NCI-H2107 treated with DMSO at 0.1 percent for 48 hours (cell line): ENCODE measurements around the gene ATP10A.

Experiments used
- DNase-seq: peaks from one replicate; lab custom pipeline; 2025; ENCODE audit not compliant: unreplicated experiment; lab: John Stamatoyannopoulos, UW

The ATP10A gene

DNA sequence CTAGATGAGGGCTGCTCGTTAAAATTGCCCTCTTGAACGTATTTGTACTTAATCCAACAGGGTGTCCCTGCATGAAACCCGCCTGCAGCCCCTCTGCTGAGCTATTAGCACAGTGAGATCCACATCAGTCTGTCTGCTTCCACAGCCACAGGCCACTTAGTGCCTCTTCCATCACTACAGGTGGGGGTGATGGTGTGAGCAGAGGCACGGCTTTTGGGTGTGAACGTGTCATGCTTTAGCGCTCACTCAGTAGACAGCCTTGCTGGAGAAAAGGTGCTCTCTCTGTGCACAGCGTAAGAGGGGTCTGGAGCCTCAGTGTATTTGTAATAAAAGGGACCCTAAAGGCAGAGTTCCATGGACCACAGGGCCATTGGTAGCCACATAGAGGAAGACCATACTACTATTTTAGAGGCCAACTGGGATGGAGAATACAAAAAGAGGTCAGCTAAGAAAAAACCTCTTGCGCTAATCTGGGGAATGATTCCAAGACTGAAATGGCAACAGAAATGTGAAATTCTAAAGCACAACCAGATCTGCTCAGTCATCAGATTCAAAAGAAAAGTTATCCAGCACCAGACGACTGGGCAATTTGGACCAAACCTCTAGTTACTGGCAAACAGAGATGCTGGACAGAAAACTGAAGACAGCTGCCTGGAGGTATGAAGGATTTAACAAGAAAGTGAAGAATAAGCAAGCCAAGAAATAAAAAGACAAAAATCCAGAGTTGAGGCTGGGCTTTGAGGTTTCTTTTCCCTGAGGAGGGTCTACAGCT lies 120.2 kb downstream of the ATP10A start:
- no peak for DNase-seq

DNA sequence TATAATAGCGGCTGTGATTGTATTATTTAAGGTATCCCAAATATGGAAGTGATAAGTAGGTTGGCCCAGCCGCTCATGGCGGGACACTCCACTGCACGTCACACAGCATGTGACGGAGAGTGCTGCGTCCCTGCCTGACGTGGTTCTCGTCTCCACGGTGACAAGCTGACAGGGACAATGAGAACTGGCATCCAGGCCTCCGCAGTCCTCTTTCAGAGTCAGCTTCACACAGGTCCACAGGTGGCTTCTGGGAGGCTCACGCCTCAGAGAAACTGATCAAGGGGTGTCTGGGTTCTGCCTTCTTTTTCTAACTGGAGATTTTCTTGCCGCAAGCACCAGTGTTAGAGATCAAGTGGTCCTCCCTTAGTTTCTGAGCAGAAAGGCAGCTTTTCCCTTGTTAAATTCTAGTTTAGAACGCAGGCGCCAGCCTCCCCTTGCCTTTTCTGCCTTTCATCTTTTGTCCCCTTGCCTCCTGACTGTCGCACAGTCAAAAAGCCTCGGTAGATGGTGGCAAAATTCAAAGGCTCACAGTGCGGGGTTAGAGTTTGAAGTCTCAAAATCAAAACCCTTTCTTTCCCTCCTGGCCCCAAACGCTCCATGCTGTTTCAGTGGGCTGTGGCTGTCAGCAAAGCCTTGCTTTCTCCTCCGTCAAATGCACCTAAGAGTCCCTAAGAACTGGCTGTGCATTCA lies 120.9 kb downstream of the ATP10A start:
- DNase-seq, result no peak

DNA sequence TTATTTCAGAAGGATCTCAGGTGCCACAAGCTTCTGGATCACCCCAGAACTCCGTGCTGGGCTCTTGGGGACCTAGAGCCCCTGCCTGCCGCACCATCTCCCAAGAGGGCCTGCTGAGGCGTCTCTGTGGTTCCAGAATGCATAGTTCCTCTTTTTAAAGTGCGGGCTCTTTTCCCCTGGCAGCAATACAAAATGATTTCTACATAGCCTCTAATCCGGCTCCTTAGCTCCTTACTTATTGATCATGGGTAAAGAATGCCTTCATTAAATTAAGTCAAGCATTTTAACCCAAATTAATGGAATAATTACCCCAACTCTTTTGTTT lies 121.9 kb downstream of the ATP10A start:
- no peak for DNase-seq

DNA sequence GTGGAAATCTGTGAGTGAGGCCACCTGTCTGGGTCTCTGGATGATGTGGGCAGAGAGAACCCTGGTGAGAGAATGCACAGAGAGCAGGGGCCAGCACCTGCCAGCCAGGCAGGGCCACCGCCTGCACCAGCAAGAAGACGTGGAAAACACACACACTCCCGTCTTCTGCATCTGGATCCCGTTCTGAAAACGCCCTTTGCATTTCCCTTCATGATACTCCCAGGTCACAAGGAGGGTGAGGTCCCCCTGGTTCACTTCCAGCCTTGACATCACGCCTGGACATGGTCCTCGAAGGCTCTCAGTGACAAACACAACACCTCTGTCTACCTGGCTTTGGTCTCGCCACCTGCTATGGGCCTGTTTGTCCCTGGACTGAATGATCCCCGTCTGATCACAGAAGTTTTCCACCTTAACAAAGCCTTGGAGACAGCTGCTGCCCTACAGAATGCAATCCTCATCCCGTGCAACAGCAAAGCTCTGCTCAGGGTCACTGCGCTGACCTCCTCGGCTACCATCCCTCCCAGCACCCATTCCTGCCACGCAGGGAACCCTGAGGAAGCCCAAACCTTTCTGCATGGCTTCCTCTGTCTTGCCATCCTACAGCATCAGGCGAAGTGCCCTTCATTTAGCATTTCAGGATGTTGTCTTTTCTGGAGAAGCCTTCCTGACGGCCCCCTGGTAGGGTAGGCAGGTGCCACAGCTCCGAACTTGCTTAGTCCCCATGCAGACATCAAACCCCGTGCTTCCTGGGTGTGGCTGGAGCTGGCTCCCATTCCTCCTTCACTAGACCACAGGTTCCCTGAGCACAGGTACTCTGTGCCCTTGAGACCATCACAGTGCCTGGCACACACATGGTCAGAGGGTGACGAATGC lies 122.5 kb downstream of the ATP10A start:
- DNase-seq, result no peak

GRCh38 chr15:25739687-25740121 lies 123.4 kb downstream of the ATP10A start:
- no peak for DNase-seq

DNA sequence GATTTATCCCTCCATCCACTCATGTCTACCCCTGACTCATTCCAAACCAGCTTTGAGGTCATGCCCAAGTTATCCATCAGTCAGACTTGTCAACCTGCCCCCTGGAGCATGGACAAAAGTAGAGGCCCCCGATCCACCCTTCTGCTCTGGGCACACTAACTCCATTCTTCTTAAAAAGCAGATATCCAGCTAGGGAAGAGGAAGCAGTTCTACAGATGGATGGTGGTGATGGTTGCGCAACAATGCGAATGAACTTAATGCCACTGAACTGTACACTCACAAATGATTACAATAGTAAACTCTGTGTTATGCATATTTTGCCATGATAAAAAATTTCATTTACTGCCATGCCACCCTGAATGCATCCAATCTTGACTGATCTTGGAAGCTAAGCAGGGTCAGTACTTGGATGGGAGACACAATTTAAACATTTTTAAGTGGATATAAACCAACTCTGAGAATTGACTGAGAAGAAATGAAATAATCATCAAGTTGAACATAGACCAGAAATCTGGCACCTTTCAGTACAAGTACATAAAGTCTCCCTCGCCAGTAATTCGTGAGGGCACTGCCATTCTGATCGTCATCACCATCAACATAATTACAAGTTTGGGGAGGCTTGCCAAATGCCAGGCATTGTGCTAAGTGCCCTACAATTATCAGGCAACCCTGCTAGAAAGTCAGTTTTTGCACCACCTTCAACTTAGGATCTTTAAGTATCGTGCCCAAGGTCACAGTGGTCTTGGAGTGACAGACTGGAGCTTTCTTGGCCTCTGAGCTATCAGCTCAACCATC lies 124.8 kb downstream of the ATP10A start:
- DNase-seq, result no peak

- no peak for DNase-seq
Measured at GRCh38 chr15:25737218-25737643, 125.9 kb downstream of the ATP10A start.

GRCh38 chr15:25736461-25736860 lies 126.7 kb downstream of the ATP10A start:
- no peak for DNase-seq

DNA sequence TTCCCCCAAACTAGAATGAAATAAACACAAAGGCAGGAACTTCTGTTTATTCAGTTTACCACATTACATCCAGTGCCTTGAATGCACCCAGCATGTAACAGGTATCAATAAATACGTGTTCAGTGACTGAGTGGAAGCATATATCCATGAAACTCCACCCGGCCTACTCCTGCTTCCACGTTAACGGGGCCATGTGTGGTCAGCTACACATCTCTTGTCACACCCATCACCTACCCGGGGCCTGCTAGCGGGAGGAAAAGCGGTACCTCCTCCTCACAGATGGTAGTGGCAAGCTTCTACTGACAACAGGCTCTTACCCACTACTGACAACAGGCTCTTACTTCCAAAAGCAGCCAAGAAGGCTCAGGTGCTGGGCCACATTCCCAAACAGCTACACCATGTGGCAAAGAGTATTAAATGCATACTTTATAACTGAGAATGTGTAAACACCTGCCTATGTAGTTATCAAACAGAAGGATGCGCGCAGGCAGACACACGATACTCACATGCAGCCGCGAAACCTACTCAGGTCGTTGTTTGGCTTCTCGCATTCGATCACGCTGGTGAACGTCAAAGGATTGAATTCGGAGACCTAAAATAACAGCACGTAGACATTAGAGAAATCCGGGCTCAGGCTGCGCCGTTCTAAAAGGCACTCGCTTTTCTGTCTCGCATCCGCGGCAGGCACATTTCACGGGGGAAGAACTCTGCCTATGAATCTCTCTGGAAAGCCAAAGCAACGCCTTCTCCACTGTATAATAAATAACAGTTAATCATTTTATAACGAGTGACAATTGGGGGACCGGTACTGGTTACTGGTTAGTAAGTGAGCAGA lies 127.4 kb downstream of the ATP10A start:
- no peak for DNase-seq

DNA sequence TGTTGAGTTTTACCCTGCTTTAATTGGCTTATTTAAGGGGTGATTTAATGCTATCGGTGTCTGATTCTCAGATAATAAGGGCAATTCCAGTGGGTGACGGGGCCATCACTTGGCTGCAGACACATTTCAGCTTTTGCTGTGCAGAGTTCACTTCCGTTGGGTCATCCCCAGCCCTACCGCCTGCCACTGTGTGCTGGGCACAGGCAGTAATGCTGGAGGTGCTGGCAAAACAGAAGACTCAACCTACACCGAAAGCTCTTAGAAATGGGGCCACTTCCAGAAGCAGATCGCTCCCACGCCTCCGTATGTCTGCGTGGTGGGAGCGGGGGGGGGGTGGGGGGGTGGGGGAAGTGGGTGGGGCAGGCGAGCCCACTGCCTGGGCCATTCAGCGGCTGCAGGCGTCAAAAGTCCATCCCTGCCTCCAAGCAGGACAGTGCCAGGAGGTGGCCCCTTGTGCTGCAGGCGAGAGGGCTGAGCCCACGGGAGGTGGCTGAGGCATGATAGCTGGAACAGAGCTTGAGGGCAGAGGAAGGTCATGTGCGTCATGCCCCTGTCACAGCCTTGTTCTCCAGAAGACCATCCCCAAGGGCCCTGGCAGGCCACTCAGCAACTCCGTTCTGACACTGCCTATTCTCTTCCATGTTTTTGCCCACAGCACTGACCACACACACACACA lies 128.3 kb downstream of the ATP10A start:
- no peak for DNase-seq

DNA sequence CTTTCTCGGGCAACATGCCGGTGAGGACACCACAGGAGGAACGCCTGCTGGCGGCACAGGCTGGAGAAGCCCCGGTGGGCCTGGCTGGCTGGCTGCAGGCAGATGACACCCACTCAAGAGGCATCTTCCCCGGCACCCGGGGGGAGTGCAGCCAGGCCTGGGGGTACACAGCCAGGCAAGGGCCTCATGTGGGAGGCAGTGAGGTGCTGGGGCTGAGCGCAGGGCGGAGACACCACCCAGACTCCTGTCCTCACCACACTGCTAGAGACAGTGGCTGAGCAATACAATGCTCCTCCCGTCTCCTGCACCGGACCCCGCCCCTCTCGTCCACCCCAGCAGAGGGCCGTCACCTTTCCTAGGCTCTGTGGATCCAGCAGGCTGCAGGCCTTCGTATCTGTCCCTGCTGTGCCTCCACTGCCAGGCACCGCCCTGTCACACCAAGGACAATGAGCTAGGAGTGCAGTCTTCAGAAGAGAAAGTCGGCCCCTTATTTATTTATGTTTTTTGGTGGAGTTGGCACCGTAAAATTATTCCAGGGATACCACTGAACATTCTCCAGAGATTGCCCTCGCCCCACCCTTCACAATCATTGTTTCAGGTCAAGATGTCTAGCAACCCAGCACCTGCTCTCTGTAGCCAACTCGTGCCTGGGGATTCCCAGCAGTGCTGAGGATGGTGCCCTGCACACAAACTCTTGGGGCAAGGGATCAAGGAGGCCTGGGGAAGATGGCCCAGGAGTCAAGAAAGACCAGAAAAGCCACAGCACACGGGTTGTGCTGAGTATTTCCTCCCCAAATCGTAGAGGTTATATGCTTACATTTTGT lies 129.1 kb downstream of the ATP10A start:
- DNase-seq, result no peak

DNA sequence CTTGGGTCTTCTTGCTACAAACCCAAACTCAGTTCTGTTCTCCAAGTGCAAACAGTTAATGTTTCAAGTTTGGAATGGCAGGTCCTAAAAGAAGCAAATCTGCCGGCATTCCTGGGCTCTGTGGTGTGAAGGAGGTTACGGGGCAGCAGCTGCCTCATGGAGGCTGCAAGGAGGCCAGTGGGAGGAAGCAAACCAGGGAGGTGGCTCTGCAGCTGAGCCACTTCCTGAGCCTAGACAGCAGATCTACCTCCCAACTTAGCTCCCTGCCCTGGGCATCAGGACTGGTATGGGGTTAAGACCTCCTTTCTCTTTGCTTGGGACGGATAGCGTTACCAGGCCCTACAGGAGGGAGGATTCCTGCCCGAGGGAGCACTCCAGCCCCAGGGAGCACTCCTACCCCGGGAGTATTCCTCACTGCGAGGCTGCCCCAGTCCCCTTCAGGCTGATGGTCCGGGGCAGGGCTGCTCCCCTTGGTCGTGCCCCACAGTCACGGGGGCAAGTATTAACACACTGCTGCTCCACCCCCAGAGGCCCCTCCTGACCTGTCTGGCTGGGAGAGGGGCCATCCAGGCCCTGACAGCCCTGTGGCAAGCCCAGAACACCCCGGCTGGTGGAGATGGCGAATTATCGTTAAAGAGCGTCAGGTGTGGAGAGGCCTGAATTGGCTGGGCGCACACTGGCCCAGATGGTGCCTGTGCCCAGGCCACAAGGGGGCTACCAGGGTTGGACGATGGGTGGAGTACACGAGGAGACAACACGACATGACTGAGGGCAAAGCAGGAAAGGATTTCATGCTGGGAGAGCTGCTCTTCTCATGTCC lies 129.9 kb downstream of the ATP10A start:
- no peak for DNase-seq

DNA sequence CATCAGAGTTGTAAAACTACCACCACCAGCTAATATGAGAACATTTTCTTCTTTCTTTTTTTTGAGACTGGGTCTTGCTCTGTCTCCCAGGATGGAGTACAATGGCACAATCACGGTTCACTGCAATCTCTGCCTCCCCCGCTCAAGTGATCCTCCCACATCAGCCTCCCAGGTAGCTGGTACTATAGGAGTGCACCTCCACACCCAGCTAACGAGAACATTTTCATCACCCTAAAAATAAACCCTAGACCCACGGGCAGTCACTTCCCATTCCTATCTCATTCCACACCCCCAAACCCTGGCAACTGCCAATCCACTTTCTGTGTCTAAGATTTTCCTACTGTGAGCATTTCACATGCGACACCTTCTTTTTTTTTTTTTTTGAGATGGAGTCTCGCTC lies 130.9 kb downstream of the ATP10A start:
- DNase-seq, result no peak

DNA sequence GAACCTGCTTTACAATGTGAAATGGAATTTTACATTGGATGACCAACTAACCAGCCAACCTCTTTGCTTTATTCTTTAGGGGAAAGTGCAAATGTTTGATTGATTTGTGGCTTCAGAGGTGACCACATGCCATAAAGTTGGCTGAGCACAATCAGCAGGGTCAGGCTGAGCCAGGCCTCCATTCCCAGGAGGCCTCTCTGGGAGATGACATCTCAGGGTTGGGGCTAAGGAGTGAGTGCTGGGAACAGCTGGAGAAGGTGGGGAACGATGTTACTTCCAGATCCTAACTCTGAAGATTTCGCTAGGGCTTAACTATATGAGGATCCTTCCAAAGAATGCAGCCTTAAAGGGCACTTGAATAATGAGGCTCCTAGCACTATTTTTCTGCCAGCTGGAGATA lies 131.7 kb downstream of the ATP10A start:
- DNase-seq, result no peak

- DNase-seq, result no peak
Measured at GRCh38 chr15:25730918-25731317, 132.2 kb downstream of the ATP10A start.

DNA sequence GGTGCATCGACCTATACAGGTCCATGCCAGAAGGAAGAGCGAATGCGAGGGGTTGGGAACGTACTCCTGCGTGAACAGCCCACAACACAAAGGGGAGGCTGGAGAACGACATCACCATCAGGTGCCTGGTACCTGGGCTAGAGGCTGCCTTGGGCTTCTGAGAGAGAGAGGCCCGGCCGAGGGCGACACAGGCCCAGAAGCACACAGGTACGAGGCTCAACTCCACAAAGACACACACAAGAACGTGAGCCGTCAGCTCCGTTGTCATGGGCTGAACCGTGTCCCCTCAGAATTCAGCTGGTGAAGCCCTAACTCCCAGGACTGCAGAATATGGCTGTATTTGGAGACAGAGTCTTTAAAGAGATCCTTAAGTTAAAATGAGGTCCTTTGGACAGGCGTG lies 134.3 kb downstream of the ATP10A start:
- no peak for DNase-seq

DNA sequence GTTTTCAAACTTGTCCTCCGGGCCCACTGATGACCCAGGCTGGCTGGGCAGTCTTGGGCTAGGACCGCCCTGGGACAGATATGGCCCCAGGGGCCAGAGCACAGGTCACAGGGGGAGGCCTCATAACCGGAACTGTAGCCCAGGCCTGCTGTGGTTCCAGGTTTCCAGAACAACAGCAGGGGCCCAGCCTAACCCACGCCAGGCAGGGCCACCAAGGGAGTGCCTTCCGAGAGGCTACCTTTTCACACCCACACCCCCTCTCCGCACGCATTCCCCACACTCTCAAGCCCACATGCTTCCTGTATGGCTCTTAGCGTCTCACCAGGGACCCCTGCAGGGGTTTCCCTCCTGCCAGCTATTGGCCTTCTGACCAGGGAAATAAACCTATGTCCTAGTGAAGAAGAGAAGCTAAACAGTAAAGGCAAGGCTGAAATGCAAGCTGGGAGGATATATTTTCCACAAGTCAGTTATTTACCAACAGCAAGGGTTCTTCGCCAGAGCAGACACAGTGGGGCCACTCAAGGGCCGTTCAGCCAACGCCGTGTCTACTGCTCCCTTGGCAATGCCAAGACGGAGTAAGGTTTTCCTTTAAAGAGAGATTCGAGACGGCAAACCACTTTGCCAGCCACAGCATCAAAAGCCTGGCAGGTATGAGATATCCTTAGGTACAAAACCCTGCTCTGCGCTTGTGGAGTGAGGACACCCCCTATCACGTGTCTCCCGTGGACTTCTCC lies 135.1 kb downstream of the ATP10A start:
- no peak for DNase-seq
